Embryonic facial prominence (tissue), 1 donor: Measurements from ENCODE around the gene CCDC110.
A peak's percentile ranks its signal among the peaks of the same experiment; 100 is the strongest.

Experiments used
- DNase-seq: peaks from one replicate; pipeline ENCODE4 v3.0.0-alpha.2; 2016; ENCODE audit errors: extremely low spot score

Gene CCDC110

DNA sequence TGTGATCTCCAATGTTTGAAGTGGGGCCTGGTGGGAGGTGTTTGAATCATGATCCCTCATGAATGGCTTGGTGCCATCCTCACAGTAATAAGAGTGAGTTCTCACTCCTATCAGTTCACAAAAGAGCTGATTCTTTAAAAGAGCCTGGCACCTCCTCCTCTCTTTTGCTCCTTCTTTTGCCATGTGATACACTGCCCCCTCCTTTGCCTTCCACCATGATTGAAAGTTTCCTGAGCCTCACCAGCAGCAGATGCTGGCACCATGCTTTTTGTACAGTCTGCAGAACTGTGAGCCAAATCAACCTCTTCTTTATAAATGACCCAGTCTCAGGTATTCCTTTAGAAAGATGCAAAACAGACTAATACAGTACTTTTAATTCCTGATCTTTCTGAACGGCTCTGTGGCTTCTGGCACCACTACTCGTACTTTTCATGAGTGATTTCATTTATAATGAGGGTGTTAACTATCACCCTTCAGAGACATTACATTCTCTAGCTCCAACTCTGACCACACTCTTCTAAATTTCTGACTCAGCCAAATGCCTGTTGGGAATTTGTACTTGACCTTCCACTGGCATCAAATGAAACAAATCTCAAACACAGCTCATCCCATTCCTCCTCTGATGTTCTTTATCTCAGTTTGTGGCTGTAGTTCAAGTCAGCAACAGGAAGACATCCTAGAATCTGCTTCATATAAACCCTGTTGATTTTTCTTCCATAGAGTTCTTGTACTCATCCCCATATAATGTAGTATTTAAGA, 50.0 kb downstream of the CCDC110 start:
- DNase-seq = no peak

DNA sequence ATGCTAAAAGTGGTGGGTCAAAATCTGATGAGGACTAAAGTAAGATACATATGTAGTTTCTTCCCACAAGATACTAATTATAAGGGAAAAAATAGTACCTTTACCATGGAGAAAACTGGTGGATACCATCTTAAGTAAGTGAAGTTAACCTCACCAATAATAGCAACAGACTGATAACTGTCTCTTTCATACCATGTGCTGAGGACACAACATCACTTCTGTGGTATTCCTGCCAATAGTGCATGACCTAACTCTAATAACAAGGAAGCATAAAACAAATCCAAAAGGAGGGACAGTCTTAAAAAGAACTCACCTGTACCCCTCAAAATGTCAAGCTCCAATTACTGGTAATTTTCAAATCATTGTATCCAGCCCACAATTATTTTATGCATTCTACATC, 54.6 kb downstream of the CCDC110 start:
- DNase-seq = no peak

DNA sequence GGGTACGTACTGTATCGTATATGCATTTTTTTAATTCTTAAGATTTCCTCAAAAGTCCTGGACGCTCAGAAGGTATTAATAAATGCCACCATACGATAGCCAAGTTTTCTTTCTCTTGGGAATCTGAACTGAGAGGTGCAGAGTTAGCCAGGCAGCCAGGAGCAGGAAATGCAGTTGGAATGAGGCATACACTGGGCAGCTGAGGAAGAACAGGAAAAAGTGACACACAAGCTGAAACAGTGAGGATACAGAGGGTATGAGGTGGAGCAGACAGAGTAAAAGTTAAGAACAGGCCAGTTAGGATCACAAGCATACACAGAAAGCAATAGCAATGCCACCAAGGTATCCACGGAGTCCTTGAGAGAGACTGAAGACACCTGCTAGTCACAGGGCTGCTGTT, 59.1 kb downstream of the CCDC110 start:
- no peak for DNase-seq

GRCh38 chr4:185411849-185412248, 59.7 kb downstream of the CCDC110 start:
- DNase-seq = no peak

DNA sequence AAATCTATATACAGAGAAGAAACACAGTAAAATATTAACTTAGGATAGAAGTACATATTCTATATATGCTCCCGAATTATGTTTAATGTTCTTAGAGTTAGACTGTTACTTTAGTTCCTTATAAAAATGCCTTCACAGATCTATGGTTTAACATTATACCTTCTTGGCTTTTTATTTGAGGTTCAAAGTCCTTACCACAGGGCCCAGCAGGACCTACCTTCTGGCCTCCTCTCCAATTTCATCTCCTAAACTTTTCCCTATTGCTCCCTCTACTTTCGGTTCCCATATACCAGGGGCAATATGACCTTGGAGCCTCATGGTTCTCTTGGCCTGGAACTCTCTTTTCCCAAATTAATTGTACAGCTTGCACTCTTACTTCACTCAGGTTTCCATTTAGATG, 63.1 kb downstream of the CCDC110 start:
- no peak for DNase-seq

DNA sequence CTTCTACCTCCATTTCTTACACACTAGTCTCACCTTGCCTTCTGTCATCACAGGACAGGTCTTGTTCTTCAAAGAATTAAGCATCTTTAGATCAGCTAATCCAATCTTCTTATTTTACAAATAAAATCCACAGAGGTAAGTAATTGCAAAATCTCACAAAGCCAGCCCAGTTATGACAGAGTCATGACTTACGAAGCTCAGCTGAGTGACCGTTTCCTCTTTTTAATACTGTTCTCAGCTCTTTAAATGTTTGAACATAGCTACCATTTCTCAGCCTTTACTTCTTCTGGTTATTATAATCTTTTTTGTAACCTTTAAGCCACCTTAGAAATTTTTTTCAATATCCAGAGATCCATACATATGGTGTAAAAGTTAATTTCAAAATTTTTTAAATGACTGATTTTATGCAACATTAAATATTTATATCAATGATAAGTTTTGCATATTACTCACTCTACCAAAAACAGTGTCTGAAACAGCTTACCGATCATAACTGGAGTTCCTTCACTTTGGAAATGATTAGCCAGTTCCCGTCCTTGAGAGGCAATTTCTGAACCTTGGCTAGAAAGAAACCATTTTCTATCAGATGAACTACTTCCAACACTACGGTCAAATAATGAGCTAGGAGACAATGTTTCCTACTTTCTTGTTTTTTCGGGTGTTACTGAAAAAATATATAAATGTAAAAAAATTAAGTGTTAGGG, 66.1 kb downstream of the CCDC110 start:
- DNase-seq = no peak

GRCh38 chr4:185404031-185404430, 67.5 kb downstream of the CCDC110 start:
- DNase-seq = no peak

GRCh38 chr4:185399466-185399865, 72.1 kb downstream of the CCDC110 start:
- DNase-seq = no peak

GRCh38 chr4:185398618-185399017, 72.9 kb downstream of the CCDC110 start:
- DNase-seq = no peak

DNA sequence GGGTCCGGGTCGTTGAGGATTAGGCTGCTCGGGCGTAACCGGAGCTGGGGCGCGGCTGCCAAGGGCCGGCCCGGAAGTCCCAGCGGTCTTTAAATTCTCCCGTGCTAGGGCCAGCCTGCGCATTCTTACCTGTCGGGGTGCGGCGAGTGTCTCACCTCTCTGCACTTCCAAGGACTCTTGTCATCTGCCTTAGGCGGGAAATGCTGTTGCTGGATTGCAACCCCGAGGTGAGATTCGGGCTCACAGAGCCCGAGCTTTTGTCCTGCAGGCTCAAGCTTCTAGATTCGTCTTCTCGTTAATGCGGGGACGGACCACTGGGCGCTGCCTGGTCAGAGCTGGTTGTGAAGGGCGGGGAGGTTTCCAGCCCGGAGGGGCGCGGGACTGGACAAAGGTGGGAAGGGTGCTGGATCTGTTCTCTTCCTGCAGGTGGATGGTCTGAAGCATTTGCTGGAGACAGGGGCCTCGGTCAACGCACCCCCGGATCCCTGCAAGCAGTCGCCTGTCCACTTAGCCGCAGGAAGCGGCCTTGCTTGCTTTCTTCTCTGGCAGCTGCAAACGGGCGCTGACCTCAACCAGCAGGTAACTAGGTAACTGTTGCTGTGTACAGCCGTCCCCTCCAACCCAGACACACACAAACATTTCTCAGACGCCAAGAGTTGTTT, 74.7 kb downstream of the CCDC110 start, which contains the start of gene ANKRD37:
Gene ANKRD37, plus strand, starts transcription at position 118 of the 662 bp plus-strand sequence. Its CDS starts 83 bp downstream, at position 201.
- no peak for DNase-seq

- peak; percentile 97 for DNase-seq
These were observed 75.4 kb downstream of the CCDC110 start for GRCh38 chr4:185395956-185396723.

- peak; percentile 88 for DNase-seq
These were observed 76.1 kb downstream of the CCDC110 start, which contains the start of gene LRP2BP for GRCh38 chr4:185395238-185395955. Gene LRP2BP, minus strand, starts transcription at chr4:185395924. Its CDS starts 17,738 bp downstream, at chr4:185378186.
